ENCODE results near the gene GRB2.
"Not testable (repeated sequence)": the region's sequence is repeated elsewhere in the genome, so short reads cannot be mapped to it uniquely, and the experiment has no call there.

GRB2 gene

DNA sequence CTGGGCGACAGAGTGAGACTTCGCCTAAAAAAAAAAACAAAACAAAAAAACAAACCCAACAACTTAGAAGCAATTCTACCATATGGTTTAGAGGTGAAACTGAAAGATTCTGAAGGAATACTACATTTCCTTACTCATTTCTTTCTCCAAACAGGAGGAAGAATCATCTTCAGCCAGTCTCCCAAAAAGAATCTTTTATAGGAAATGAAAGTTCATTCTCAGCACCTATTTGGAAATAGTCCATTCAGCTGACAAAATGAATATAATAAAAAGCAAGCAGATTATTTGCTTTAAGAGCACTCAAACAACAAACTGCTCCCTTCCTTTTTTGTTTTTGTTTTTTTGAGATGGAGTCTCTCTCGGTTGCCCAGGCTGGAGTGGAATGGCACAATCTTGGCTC, 17.7 kb downstream of the GRB2 start:
- no peak for DNase-seq (ENCODE audit: low read depth in 2 of 2)

DNA sequence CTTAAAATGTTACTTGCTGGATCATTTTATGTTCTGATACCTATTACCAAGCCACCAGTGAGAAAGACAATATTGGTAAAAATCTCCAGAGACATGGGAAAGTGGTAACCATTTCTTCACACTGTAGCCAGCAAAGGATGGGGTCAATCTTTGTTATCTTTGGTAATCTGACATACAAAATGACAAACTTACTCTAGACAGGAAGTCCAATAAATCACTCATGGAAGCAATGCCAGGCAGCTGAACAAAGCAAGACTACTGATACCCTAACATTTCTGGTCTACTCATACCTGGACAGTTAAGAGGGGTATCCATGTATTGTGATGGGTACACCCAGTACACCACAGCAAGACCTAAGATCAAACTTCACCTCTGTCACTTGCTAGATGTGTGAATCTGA, 19.0 kb downstream of the GRB2 start:
- no peak for DNase-seq (ENCODE audit: low read depth in 2 of 2)

DNA sequence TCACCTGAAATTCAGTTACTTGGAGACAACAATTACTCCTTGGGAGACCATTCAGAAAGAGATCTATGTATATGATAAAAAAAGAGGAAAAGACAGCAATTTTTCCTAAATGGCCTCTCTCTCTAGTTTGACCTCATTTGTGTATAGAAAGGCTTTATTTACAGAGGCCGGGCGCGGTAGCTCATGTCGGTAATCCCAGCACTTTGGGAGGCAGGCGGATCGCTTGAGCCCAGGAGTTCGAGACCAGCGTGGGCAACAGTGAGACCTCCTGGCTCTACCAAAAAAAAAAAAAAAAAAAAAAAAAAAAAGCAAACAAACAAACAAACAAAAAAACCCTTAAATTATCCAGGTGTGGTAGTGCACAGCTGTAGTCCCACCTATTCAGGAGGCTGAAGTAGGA, 20.7 kb downstream of the GRB2 start:
- no peak for DNase-seq (ENCODE audit: low read depth in 2 of 2)

DNA sequence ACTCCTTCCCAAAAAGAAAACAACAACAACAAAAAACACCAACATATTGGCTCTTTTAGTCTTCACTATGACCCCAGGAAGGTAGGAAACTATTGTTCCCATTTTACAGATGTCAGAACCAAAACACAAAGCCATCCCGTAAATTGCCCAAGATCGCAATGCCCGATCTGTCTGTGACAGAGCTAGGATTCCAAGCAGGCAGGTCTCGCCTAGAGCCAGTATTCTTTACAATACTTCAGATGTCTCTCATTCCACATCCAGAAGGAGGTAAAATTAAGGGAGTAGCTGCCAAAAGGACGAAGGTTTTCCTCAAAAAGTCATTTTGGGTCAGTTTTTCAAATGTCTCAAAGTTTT, 21.7 kb downstream of the GRB2 start:
- DNase-seq (ENCODE audit: low read depth in 2 of 2), result no peak

DNA sequence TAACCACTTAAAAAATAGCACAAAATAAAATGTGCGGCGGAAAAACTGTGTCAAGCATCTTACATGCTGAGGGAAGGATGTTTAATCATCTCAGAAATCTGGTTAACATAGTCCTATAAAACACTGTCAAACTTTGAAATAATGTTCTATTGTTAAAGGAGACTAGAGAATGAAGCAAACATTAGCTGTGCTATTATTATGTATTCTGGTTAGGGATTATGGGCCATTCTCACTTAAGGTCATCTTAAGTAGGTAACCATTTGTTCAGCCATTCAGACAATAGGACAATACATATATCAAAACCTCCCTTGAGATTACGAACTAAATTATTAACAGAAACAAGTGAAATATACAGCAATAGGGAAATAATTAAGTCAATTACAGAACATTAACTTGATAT, 24.7 kb downstream of the GRB2 start:
- DNase-seq (ENCODE audit: low read depth in 2 of 2), result no peak

DNA sequence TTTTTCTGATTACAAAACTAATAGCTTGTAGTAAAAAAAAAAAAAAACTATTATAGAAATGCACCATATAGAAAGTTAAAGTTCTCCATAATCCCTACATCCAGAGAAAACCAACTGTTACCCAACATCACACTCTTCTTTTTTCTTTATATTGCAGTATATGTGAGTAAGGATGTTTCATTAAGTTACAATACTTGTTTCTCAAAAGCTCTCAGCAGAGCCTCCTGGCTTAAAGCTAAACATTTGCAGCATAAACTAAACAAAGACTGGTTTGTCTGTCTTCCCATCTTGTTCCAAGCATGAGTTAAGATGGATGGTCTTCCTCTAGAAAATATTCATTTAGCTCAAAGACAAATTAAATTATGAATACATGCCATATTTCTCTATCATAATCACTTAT, 25.2 kb downstream of the GRB2 start:
- DNase-seq (ENCODE audit: low read depth in 2 of 2), result no peak

DNA sequence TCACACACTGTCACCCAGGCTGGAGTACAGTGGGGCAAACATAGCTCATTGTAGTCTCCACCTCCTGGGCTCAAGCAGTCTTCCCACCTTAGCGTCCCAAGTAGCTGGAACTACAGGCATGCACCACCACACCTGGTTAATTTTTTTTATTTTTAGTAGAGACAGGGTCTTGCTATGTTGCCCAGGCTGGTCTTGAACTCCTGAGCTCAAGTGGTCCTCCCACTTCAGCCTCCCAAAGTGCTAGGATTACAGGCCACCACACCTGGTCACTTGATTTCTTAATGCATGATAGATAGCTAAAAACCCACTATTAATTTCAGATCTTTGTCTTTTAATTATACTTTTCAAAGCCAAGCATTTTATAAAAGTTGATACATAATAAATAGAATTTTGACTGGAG, 26.1 kb downstream of the GRB2 start:
- DNase-seq (ENCODE audit: low read depth in 2 of 2), result not testable (repeated sequence)

DNA sequence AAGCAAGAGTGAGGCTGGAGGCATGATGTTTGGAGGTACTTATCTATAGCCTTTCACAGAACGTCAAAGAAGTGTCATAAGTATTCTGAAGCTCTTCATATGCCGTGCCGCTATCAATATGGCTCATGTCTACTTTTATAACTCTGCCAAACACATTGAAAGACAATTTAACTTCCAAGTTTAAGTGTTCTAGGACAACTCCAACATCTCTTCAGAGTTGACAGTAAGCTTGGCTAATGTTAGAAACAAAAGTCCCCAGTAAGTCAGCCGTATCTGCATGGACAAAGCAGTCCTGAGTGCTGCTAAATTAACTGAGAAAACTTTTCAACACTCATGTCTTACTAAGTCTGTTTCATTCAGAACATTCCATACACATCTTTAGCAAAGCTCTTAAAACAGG, 32.2 kb downstream of the GRB2 start:
- no peak for DNase-seq (ENCODE audit: low read depth in 2 of 2)

DNA sequence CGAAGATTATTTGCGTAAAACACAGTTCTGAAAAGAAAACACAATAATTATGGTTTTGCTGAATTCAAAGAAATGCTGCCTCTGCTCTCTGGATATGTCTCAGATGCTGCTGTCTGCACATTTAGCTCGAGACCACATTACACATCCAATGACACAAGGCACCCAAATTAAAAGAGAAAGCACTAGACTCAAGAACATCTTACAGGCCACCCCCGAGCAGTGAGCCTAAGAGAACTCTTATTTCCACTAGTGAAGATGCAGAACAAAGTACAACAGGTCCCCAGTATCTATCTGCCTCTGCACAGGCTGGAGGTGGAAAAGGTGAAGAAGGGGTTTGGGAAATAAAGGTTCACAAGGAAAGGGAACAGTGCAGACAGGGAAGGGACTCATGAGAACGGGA, 33.5 kb downstream of the GRB2 start:
- peak in 1 of 2 donors; percentile 7 for DNase-seq (ENCODE audit: low read depth in 2 of 2)

DNA sequence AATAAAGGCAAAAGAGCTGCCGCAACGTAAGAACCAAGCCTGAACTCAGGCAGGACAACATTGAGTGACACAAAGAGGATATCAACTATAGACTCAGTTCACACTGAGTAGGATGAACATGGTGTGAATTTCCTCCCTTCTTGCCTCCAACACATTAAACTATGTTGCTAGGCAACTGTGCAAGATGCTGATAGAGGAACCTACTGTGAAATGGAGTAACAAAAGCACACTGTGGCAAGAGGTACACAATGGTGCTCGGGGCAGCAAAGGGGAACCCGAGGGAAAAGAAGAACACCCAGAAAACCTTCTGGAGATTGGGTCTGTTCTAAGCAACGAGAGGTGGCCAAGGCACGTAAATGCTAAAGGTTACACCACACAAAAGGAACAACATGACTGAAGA, 34.1 kb downstream of the GRB2 start:
- no peak for DNase-seq (ENCODE audit: low read depth in 2 of 2)

DNA sequence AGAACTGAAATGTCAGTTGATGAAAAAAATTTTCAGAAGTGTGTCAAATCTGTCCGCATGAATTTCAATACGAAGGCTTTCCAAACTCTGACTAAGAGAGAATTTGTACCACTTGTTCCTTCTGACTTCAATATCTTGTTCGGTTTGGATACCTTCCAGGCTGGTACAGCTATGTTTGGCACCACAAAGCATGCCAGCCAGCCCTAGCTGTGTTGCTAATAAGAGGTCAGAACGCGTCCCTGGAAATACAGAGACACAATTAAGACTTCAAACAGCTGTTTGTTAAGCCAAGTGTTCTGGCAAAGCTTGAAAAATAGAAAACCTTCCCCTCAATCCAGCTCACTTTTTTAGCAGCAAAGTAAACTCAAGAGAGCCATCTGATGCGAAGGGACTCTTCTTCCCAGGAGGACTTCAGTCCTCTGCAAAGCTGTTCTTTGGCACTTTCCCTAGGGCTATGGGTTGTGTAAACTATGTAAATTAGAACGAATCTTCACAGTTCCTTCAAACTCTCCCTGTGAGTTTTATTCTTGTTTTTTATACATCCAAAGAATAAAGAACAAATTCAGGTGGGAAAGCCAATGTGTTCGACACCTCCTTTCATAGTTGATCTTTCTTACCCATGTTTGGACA, 35.1 kb downstream of the GRB2 start:
- no peak for DNase-seq (ENCODE audit: low read depth in 2 of 2)

DNA sequence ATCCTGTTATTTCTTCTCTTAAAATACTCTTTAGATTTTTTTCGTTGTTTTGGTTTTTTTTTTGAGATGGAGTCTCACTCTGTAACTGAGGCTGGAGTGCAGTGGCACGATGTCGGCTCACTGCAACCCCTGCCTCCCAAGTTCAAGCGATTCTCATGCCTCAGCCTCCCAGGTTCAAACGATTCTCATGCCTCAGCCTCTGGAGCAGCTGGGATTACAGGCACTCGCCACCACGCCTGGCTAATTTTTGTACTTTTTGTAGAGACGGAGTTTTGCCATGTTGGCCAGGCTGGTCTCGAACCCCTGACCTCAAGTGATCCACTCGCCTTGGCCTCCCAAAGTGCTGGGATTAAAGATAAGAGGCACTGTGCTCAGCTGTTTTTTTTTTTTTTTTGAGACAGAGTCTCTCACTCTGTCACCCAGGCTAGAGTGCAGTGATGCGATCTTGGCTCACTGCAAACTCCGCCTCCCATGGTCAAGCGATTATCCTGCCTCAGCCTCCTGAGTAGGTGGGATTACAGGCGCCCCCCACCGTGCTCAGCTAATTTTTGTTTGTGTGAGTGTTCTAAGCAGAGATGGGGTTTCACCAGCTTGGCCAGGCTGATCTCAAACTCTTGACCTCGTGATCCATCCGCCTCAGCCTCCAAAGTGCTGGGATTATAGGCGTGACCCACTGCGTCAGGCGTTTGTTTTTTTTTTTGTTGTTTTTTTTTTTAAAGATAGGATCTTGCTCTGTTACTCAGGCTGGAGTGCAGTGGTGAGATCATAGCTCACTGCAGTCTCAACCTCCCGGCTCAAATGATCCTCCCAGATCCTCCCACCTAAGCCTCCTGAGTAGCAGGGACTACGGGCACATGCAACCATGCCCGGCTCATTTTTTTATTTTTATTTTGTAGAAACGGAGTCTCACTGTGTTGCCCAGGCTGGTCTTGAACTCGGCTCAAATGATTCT, 37.4 kb downstream of the GRB2 start:
- DNase-seq (ENCODE audit: low read depth in 2 of 2), result not testable (repeated sequence)

DNA sequence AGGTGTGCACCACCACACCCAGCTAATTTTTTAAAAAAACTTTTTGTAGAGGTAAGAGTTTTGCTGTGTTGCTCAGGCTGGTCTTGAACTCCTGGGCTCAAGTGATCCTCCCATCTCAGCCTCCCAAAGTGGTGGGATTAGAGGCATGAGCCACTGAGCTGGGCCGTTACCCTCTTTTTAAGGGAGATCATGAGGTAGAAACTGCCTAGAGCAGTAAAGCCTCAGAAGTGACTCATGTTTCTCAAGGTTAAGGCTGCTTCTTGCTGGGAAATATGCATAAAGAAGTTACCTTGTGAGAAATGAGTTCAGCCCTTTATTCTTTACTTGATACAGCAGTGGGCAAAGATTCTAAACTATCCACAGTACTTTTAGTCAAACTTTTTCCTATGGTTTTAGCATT, 38.2 kb downstream of the GRB2 start:
- no peak for DNase-seq (ENCODE audit: low read depth in 2 of 2)

DNA sequence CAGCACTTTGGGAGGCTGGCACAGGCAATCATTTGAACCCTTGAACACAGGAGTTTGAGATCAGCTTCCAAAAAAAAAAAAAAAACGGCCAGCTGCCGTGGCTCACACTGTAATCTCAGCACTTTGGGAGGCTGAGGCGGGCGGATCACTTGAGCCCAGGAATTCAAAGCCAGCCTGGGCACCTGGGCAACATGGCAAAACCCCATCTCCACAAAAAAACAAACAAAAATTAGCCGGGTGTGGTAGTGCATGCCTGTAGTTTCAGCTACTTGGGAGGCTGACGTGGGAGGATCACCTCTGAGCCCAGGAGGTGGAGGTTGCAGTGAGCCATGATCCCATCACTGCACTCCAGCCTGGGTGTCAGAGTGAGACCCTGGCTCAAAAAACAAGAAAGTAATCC, 39.0 kb downstream of the GRB2 start:
- no peak for DNase-seq (ENCODE audit: low read depth in 2 of 2)

DNA sequence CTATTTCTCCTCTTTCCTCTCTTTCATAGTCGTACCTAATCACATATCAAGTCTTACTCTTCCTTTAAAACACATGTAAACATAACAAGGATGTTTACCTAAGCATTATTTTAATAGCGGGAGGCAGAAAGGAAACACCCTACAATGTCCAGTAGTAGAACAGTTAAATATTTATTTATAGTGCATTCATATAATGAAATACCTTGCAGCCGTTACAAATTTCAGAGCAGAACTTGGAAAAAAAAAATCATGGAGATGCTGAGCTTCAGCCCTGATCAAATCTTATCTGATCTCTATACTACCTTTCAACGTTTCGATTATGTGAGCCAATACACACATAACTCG, 39.6 kb downstream of the GRB2 start:
- DNase-seq (ENCODE audit: low read depth in 2 of 2), result no peak

DNA sequence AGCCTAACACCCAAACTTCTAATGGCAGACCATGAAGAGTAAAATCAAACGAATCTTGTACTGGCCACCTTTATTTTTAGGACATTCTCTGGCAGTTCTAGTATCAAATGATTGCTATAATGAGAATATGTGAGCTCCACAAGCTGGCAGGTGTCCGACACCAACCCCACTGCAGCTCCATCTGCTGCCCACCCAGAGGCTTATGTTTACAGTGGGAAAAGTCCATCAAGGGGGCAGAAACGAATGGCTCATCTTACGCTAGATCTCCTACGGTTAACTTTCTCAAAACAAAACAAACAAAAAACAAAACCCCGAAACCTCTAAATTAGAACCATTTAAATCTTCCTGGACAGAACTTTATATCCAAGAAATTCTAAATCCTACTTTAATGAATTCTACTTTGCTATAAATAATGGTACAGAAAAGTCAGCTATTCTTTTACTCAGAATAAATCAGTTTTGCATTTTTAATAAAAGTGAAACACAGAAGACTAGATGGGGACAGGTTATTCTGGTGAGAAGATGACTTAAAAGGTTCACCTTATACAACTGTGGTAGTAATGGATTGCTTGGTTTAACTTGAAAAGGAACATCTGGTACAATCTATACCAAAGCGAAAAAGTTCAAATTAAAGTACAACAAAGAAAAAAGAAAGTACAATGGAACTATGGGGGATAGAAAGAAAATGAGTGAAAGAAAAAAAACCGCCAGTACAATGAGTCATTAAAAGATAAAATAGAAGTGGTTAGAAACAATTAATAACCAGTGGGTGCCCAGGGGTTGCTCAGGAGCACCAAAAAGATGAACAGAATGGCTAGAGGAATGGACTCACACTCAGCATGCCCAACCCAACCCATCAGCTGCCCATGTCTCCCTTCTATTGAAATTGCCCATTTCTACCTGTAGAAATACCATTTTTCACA, 40.2 kb downstream of the GRB2 start:
- no peak for DNase-seq (ENCODE audit: low read depth in 2 of 2)

DNA sequence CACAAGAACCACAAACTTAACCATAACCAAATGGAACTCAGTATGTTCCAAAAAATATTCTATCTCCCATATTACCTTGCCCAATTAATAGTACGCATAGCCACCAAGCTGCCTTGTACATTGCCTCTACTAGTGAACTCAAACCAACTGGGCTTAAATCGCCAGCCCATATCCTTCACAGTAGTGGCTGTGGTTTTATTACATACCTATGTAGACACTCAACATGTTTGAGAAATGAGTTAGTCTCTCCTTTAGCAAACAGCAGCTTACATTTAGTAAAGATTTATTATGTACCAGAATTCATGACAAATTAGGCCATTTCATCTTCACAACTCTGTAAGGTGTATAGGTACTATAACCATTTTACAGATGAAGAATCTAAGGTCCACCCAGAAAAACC, 41.4 kb downstream of the GRB2 start:
- no peak for DNase-seq (ENCODE audit: low read depth in 2 of 2)

DNA sequence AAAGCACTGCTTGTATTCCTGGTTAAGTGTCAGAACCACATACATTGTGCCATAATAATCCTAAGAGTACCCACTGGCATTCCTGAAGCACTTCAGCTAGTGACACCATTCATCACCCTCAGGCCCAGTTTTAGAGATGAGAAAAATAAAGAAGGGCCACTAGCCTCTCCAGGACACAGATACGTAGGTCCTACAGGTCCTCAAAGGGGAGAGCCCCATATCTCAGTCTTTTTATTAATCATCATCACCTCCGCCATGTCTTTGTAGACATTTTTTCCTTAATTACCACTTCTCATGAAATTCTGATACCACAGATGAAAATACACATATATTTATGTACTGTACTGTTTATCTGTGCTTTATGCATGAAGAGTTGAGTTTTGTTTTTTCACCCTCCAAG, 43.5 kb downstream of the GRB2 start:
- DNase-seq (ENCODE audit: low read depth in 2 of 2), result no peak

DNA sequence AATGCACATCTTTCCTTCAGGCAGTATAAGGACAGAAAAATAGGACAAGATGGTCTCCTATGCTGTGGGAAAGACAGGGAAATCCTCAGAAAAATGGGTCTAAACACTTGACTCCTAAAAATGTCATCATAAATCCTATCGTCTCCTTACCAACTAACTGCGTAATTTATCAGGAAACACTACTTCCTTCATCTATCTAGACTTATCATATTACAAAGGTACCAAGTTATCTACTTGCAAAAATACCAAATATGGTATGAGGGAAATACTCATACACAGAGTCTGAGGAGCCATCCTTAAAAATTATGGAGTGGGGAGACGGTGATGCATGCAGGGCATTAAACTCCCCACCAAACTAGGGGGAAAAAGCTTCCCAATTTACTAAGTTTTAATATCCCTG, 44.1 kb downstream of the GRB2 start:
- DNase-seq (ENCODE audit: low read depth in 2 of 2), result no peak

DNA sequence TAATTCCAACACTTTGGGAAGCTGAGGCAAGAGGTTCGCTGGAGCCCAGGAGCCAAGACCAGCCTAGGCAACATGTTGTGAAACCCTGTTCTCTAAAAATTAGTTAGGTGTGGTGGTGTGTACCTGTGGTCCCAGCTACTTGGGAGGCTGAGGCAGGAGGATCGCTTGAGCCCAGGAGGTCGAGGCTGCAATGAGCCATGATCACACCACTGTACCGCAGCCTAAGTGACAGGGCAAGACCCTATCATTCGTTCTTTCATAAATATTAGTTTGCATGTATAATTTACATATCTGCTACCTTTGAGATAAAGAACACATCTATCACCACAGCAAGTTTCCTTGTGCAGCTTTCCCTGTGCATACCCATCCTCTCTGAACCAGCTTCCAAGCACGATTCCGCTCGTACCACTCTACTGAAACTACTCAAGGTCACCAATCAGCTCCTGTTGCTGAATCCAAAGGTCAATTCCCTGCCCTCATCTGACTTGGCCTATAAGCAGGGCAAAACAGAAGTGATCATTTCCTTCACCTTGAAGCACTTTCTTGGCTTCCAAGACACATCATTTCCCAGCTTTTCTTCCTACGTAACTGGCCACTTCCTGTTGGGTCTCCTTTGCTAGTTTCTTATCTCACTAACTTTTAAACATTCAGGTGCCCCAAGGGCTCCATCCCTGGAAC, 49.1 kb downstream of the GRB2 start:
- no peak for DNase-seq (ENCODE audit: low read depth in 2 of 2)

DNA sequence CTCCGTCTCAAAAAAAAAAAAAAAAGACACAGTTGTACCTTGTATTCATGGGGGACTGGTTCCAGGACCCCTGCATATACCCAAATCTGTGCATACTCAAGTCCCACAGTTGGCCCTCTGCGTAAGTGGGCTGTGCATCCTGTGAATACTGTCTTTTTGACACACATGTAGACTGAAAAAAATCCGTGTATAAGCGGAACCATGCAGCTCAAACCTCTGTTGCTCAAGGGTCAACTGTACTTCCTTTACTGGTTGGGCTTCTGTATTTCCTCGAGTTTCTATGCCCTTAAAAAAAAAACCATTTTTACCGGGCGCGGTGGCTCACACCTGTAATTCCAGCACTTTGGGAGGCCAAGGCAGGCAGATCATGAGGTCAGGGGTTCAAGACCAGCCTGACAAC, 52.3 kb downstream of the GRB2 start:
- DNase-seq (ENCODE audit: low read depth in 2 of 2), result no peak

DNA sequence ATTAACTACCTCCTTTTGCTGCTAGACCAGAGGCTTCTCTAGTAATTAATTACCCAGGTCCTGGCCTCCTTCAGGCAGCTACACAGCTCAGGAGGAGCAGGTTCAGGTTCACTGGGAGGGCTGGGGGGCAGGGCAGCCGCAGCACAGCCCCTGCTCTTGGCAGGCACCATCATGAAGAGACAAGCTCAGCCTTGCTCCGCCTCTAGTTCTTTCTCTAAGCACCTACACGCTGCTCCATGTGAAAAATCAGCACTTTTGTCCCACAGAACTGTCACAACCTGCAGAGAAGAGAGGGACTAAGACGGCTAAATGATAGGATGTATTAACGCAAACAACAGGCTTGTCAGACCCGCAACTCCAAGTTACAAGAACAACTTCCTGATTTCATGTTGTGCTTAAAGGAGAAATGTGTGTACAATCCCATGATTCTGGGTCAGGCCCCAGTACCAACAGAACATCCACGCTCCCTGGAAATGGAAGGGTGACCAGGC, 53.4 kb downstream of the GRB2 start:
- no peak for DNase-seq (ENCODE audit: low read depth in 2 of 2)

All from activated CD4-positive, alpha-beta T cell treated with anti-CD3 and anti-CD28 coated beads for 24 hours (primary cell).